Hindlimb muscle (tissue), 1 donor: Measurements from ENCODE around the gene GPR158. TPM values are rescaled to one million over a fixed set of nuclear protein-coding genes. Genes with fewer than 3 reads are reported as not detected.

Experiments used
- DNase-seq: peaks from one replicate; pipeline ENCODE4 v3.0.0-alpha.2; 2013
- polyA plus RNA-seq: library from polyadenylated mRNA; unstranded; fragments of 120-200 nt; gene quantifications from one replicate; pipeline ENCODE4 v1.2.1, GENCODE V29; 2013; ENCODE audit not compliant: insufficient read length

The GPR158 gene
- polyA plus RNA-seq, 1 donor, result not detected

DNA sequence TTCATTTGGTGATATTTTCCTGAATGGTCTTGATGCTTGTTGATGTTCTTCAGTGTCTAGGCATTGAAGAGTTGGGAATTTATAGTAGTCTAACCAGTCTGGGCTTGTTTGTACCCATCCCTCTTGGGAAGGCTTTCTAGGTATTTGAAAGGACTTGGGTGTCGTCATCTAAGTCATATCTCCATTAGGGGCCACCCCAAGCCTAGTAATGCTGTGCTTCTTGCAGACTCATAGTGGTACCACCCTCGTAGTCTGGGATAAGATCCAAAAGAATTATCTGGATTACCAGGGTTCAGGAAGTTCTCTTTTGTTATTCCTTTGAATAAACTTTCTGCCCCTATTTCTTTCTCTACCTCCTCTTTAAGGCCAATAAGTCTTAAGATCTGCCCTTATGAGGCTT is 439.9 kb downstream of the GPR158 start:
- DNase-seq, result no peak

DNA sequence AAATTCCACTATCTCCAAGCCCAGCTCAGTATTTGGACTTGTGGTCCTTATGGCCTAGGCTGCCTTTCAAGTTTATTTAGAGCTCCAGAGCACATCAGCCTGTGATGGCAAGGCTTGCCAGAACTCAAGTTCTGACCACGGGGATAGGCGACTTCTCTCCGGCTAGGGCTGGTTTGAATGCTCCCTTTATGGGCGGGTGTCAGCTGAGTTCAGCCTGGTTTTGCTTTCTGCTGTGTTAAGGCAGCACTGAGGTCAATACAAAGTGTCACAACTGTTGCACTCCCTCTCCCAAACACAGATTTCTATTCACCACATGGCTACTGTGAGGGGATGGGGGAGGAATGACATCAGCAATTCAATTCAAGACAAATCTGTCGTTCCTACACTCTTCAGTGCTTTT is 441.1 kb downstream of the GPR158 start:
- no peak for DNase-seq

DNA sequence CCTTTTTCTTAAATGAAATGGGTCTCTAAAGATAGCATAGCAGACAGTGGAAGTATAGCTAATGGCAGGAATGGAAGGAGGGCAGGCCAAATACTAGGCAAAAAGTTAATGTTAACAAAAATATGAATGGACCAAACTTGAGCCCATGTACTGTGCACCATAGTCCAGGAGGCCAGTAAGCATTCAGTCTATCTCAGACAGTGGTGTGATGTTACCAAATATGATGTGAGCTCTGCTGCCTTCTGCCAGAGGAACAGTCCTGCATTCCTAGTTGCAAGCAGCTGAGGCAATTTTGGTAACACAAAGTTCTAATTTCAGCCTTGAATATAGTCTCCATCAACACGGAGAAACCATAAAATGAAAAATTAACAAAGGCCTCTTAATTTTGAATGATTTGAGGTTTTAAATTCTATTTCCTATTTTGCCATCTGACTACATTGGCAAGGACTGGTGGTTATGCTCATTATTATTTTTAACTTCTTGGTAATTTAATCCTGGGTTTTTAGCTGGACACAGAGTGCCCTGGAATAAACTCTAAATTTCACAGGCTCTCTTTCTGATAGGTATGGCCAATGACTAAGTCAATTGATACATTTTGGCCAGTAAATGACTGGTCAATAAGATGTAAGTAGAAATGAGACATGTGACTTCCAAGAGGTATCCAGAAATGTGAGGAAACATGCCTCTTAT is 442.2 kb downstream of the GPR158 start:
- DNase-seq, result no peak

DNA sequence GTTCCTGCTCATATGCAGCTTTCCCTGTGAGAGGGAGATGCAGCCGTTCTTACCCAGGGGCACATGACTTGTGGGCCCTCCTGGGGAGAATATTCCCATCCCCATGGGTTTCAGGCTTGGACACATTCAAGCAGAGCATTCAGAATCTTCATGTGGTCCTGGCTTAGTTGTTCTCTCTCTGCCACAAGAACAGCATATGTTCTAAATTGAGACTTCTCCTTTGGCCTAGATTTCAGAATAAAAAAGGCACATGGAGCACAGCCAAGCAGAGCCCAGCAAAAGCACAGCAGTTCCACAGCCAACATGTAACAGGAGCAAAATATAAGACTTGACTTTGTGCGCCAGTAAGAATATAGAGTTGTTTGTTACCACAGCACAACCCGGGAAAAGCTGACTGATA is 452.8 kb downstream of the GPR158 start:
- DNase-seq, result no peak

DNA sequence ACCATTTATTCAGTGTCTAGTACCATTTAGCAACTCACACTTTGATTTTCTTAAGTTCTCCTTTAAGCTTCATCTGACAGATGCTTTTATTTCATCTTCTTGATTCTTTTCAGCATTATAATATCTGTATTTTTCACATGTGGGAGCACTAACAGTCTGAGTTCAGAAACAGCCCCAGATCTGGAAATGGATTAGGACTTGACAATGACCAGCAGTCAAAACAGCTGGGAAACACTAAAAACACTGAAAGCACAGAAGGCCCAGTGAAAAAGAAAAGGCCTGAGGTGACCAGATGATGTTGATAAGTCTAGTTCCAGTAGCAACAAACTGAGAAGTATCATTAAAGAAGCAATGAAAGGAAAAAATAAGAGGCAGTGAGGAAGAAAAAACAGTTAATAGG is 454.5 kb downstream of the GPR158 start:
- DNase-seq, result no peak

DNA sequence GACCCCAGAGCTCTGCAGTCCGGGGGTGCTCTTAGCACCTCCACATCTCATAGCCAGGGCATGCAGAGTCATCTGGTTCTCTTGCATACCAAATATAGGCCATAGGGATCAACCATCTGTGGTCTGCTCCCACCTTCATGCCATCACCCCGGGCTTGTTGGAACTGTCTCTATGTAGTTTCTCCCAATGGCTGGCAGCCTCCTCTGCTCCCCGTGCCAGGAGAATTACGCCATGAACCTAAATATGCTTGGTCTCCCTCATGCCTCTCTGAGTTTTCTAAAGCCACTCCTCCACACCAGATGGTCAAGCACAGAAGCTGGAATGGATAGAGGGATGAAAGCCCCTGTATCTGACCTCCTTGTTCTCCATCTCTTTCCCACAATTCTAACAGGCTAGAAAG is 456.7 kb downstream of the GPR158 start:
- no peak for DNase-seq

DNA sequence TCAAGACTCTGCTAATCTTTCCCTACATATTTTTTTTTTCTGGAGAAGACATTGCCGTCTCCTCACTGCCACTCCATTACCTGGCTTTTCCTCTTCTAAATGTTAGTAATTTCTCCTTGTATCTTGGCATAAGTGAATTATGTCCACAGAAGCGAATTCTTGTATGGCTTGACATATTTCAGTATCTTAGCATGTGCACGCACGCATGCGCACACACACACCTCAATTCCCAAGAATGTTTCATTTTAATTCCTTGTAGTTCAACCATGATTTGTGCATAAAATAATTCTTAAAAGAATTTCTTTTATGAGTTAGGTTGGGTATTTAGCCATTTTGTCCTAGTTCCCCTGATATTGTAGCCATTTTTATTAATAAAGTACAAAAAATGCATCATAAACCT is 458.0 kb downstream of the GPR158 start:
- no peak for DNase-seq

DNA sequence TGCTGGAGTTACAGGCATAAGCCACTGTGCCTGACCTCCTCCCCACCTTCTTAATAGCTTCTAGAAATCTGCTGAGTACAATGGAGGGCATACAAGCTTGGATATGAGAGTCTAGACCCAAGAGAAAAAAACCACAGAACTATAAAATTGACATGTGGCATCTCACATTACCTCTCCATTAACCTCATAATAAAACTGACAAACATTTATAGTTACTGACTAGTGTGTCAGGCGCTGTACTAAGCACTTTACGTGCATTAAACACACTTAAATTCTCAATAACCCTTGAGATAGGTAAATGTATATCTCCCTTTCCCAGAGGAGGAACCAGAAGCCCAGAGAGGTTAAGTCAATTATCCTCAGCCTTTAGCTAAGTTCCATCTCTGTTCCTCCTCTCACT is 458.7 kb downstream of the GPR158 start:
- no peak for DNase-seq

DNA sequence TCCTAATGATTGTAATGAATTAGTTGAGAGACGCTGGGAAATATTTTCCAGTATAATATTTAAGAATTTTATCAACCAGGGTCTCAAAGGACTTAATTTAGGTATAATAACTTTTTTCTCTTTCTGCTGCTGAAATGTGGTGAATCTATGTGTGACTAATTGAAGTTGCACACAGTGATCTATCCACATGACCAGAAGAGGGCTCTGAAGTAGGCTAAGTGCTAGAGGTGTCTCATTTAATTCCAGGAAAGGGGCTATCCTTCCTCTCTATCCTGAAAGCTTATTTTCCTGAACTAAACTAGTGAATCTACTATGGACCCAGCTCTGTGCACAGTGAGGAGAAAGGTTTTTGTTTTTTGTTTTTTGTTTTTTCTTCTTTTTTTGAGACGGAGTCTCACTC is 464.8 kb downstream of the GPR158 start:
- no peak for DNase-seq

DNA sequence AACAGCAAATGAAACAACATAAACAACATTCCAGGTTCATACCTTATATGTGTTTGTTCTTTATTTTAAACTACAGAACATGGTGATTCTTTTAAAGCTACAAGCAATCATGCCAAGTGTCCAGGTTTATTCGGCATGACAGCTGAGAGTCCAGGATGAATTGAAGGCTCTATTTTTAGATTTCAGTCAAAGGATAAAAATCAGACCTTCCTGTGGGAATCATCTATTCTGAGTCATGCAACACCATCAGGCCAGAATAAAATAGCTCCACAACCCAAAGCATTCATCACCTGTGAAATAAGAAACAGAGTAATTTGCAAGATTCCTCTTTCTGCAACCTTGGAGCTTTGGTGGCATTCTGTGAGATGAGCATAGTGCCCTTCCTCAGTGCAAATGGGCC is 466.8 kb downstream of the GPR158 start:
- DNase-seq, result no peak

DNA sequence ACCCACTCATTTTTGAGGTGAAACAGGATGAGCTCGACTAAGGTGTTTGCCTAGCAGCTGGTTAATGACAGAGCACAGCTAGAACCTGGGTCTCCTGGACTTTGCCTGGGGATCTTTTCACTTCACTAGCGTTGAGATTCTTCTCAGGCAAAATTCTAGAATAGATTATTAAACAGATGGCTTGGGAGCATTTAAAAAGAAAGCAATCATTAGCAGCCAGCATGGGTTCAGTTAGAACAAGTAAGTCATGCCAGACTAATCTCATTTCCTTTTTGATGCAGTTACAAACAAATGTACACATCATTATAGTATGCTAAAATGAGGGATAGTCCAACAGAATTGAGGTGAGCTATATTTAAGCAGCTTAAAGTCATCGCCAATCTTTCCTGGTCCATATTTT is 467.9 kb downstream of the GPR158 start:
- no peak for DNase-seq

DNA sequence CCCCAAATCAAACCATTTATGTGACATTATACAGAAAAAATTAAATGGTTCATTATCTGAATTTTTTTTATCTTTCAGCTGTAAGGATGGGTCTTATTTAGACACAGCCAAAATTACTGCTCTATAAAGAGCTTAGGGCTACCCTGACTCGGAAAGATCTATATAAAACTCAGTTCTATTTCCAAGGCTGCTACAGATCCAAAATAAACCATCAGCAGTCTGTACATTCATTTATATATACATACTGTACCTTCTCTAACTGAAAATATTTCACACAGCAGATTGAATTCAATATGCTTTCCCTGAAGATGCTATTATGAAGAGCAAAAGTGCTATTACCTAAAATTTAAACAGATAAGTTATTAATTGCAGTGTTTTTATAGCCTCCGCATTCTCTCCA is 471.6 kb downstream of the GPR158 start:
- DNase-seq, result no peak

DNA sequence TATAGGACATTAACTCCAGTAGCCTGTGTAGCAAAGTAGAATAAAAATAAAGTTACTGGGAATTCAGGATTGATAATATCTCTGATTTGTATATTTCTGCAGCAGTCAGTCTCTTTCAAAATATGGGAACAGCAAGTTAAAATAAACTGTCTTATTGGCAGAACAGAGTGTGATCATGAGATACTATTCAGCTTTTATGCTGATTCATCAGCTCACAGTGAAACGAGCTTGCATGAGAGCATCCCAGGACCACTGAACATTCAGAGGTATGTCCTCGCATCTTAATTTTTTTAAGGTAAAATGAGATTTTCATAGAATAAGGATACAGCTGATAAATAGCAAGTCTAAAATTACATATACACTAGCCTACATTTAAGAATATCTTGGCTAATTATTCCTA is 476.7 kb downstream of the GPR158 start:
- DNase-seq, result no peak

Other genes with a start within 250 kb of the GPR158 start
- 10.1 TPM for gene PRTFDC1, start 222.4 kb upstream of the GPR158 start, polyA plus RNA-seq
- gene ENKUR, start 158.8 kb upstream of the GPR158 start, polyA plus RNA-seq, result 0.30 TPM
- gene THNSL1, start 158.4 kb upstream of the GPR158 start, polyA plus RNA-seq, result 6.3 TPM